SK-N-SH treated with all-trans-retinoic acid at 6 μM for 48 hours (cell line): ENCODE measurements around the gene COG6.

ENCODE experiments used
- BACH2 ChIP-seq: fragments of 250-450 bp; sonication (Bioruptor Pico); IDR thresholded peaks from 2 replicates; pipeline ENCODE4 v1.9.0; 2021; ENCODE audit warnings: mild to moderate bottlenecking, borderline replicate concordance
- CREB5 ChIP-seq: fragments of 250-450 bp; sonication (Bioruptor Pico); IDR thresholded peaks from 2 replicates; pipeline ENCODE4 v1.5.1; 2020; ENCODE audit warnings: low read depth, mild to moderate bottlenecking, moderate library complexity
- CSDC2 ChIP-seq: fragments of 250-450 bp; sonication (Bioruptor Pico); IDR thresholded peaks from 2 replicates; pipeline ENCODE4 v1.5.0; 2020; ENCODE audit warnings: mild to moderate bottlenecking, moderate library complexity
- ESRRG ChIP-seq: fragments of 250-450 bp; sonication (Bioruptor Pico); IDR thresholded peaks from 2 replicates; pipeline ENCODE4 v1.6.1; 2021; ENCODE audit warnings: mild to moderate bottlenecking
- OSR1 ChIP-seq: fragments of 250-450 bp; sonication (Bioruptor Pico); IDR thresholded peaks from 2 replicates; pipeline ENCODE4 v1.8.0; 2022; ENCODE audit warnings: moderate library complexity, mild to moderate bottlenecking, inconsistent platforms
- PATZ1 ChIP-seq: fragments of 250-450 bp; sonication (Bioruptor Pico); IDR thresholded peaks from 2 replicates; pipeline ENCODE4 v1.8.0; 2020; ENCODE audit warnings: mild to moderate bottlenecking, moderate library complexity, borderline replicate concordance
- POU6F1 ChIP-seq: fragments of 250-450 bp; sonication (Bioruptor Pico); IDR thresholded peaks from 2 replicates; pipeline ENCODE4 v1.8.0; 2021; ENCODE audit warnings: low read depth, mild to moderate bottlenecking, moderate library complexity, borderline replicate concordance
- TOX ChIP-seq: fragments of 250-450 bp; sonication (Bioruptor Pico); IDR thresholded peaks from 2 replicates; pipeline ENCODE4 v1.8.0; 2021; ENCODE audit warnings: mild to moderate bottlenecking, moderate library complexity, borderline replicate concordance
- TSHZ2 ChIP-seq: fragments of 250-450 bp; sonication (Bioruptor Pico); IDR thresholded peaks from 2 replicates; pipeline ENCODE4 v1.5.0; 2020; ENCODE audit warnings: mild to moderate bottlenecking, moderate library complexity
- ZFP3 ChIP-seq: fragments of 250-450 bp; sonication (Bioruptor Pico); IDR thresholded peaks from 2 replicates; pipeline ENCODE4 v1.5.0; 2020; ENCODE audit warnings: mild to moderate bottlenecking, moderate library complexity
- ZFP30 ChIP-seq: fragments of 450-650 bp; formaldehyde crosslinking; IDR thresholded peaks from 2 replicates; pipeline ENCODE4 v1.5.0; 2022; ENCODE audit warnings: mild to moderate bottlenecking, moderate library complexity
- ZNF70 ChIP-seq: fragments of 450-650 bp; formaldehyde crosslinking; IDR thresholded peaks from 2 replicates; pipeline ENCODE4 v1.5.0; 2020; ENCODE audit warnings: mild to moderate bottlenecking, moderate library complexity
- ZNF8 ChIP-seq: fragments of 450-650 bp; formaldehyde crosslinking; IDR thresholded peaks from 2 replicates; pipeline ENCODE4 v1.5.0; 2020; ENCODE audit warnings: mild to moderate bottlenecking, moderate library complexity

GRCh38 chr13:39788102-39788501, 132.6 kb downstream of the COG6 start:
- TF ChIP-seq ZNF8 (CRISPR knock-in tag) (no peak), PATZ1 (CRISPR knock-in tag) (no peak), BACH2 (CRISPR knock-in tag) (no peak), TSHZ2 (CRISPR knock-in tag) (no peak), CSDC2 (CRISPR knock-in tag) (no peak), CREB5 (CRISPR knock-in tag) (no peak), ZFP30 (CRISPR knock-in tag) (no peak), OSR1 (CRISPR knock-in tag) (no peak), TOX (CRISPR knock-in tag) (no peak), ZNF70 (CRISPR knock-in tag) (no peak), ESRRG (CRISPR knock-in tag) (no peak), POU6F1 (CRISPR knock-in tag) (no peak), ZFP3 (CRISPR knock-in tag) (no peak)
